Gastroesophageal sphincter (tissue), 3 donors: Measurements from ENCODE around the gene GLRX5.
A peak's percentile ranks its signal among the peaks of the same experiment; 100 is the strongest.

ENCODE experiments used
- POLR2A ChIP-seq, 2 donors: fragments of 450-650 bp; IDR thresholded peaks; one replicate each; pipeline ENCODE4 v1.6.1; 2017; ENCODE audit warnings: antibody characterized with exemption in 2 of 2, mild to moderate bottlenecking in 2 of 2, moderate library complexity in 1 of 2
- POLR2AphosphoS5 ChIP-seq: sonication (generic); formaldehyde crosslinking; IDR thresholded peaks from one replicate; pipeline ENCODE4 v1.6.1; 2017; ENCODE audit warnings: antibody characterized with exemption
- TF ChIP-seq, protein P1 (sequence below), 4 experiments: fragments of 200-600 bp in 2 of 4; fragments of 450-650 bp in 2 of 4; sonication (generic) in 1 of 4; IDR thresholded peaks; one replicate each; pipeline ENCODE4 v1.5.1; 2017 to 2019; ENCODE audit warnings: antibody characterized with exemption in 4 of 4, mild to moderate bottlenecking in 2 of 4, moderate library complexity in 2 of 4

- TF ChIP-seq, protein P1, sequence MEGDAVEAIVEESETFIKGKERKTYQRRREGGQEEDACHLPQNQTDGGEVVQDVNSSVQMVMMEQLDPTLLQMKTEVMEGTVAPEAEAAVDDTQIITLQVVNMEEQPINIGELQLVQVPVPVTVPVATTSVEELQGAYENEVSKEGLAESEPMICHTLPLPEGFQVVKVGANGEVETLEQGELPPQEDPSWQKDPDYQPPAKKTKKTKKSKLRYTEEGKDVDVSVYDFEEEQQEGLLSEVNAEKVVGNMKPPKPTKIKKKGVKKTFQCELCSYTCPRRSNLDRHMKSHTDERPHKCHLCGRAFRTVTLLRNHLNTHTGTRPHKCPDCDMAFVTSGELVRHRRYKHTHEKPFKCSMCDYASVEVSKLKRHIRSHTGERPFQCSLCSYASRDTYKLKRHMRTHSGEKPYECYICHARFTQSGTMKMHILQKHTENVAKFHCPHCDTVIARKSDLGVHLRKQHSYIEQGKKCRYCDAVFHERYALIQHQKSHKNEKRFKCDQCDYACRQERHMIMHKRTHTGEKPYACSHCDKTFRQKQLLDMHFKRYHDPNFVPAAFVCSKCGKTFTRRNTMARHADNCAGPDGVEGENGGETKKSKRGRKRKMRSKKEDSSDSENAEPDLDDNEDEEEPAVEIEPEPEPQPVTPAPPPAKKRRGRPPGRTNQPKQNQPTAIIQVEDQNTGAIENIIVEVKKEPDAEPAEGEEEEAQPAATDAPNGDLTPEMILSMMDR (IDR thresholded peaks at IDR 0.05) = peak in 3 of 4 experiments; percentile 33 to 42 (median 42)
- TF ChIP-seq POLR2AphosphoS5 = peak; percentile 23
- TF ChIP-seq POLR2A (IDR thresholded peaks at IDR 0.05) = no peak
These were observed 19.0 kb upstream of the GLRX5 start for GRCh38 chr14:95515596-95516552.
